ENCODE data around the gene TSPAN3. TPM values are rescaled to one million over a fixed set of nuclear protein-coding genes. Genes with fewer than 3 reads are reported as not detected.
A peak's percentile ranks its signal among the peaks of the same experiment; 100 is the strongest.

The TSPAN3 gene
- total RNA-seq, 6 donors from 2014 or later, result 97.4 to 742 (median 396) TPM

DNA sequence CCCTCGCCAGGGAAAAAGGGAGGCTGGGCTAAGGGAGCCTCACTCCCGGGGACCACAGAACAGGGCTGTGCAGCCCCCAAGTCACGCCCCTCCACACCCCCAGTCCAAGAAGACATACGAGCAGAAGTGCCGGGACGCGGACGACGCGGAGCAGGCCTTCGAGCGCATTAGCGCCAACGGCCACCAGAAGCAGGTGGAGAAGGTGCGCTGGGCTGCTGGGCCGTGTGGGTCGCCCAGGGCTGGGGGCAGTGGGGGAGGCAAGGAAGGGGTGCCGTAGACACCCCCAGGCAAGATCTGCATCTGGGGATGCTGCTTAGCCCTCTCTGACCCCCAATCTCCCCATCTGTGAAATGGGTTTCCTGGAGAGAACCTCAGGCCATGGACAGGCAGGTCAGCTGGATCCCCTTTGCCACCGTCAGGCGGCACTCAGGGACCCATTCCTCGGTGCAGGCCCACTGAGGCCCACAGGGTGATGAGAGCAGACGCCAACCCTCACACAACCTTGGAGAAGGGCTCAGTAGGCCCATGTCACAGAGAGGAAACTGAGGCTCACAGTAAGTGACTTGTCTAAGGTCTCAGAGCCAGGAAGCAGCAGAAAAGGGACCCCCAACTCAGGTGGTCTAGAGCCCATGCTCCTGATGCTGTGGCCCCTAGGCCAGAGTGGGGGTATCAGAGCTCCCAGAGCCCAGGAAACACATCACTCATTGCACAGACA, 42.3 kb downstream of the TSPAN3 start:
- H3K9me3 ChIP-seq, result no peaks in the 10 kb centered on the region
- peak in 1 of 2 donors; percentile 15 for DNase-seq
- peaks cover 0 to 10% (median 2%) of the 10 kb centered on the region in 4 donors for H3K36me3 ChIP-seq
- TF ChIP-seq EP300 (IDR thresholded peaks at IDR 0.05), result no peak
- TF ChIP-seq POLR2AphosphoS5 (IDR thresholded peaks at IDR 0.05), result no peak
- TF ChIP-seq, protein P1, sequence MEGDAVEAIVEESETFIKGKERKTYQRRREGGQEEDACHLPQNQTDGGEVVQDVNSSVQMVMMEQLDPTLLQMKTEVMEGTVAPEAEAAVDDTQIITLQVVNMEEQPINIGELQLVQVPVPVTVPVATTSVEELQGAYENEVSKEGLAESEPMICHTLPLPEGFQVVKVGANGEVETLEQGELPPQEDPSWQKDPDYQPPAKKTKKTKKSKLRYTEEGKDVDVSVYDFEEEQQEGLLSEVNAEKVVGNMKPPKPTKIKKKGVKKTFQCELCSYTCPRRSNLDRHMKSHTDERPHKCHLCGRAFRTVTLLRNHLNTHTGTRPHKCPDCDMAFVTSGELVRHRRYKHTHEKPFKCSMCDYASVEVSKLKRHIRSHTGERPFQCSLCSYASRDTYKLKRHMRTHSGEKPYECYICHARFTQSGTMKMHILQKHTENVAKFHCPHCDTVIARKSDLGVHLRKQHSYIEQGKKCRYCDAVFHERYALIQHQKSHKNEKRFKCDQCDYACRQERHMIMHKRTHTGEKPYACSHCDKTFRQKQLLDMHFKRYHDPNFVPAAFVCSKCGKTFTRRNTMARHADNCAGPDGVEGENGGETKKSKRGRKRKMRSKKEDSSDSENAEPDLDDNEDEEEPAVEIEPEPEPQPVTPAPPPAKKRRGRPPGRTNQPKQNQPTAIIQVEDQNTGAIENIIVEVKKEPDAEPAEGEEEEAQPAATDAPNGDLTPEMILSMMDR (IDR thresholded peaks at IDR 0.05), result no peak
- no peak for TF ChIP-seq POLR2A (IDR thresholded peaks at IDR 0.05)
- no peak overlapping the region for H3K27ac ChIP-seq
- 46 to 65% methylated on average over 8 to 19 of the region's 22 CpGs for WGBS, 2 donors
- ATAC-seq (ENCODE audit: low FRiP score in 2 of 2), result no peak
- H3K4me3 ChIP-seq, result peak overlapping the region in 3 of 4 donors; percentile 5 to 18 (median 12)
- no peaks in the 10 kb centered on the region for H3K27me3 ChIP-seq
- peaks cover 0 to 17% (median 6%) of the 10 kb centered on the region in 4 donors for H3K4me1 ChIP-seq

- Histone ChIP-seq H3K4me3 (peak overlapping the region in 3 of 4 donors; percentile 5 to 18 (median 12)), H3K4me1 (peaks cover 0 to 16% (median 6%) of the 10 kb centered on the region in 4 donors), H3K27me3 (no peaks in the 10 kb centered on the region), H3K36me3 (peaks cover 0 to 10% (median 2%) of the 10 kb centered on the region in 4 donors), H3K9me3 (no peaks in the 10 kb centered on the region), H3K27ac (no peak overlapping the region)
- whole genome bisulfite sequencing, 2 donors, result 60 to 65% methylated on average over 1 to 41 of the region's 45 CpGs
- no peak for TF ChIP-seq EP300 (IDR thresholded peaks at IDR 0.05)
- TF ChIP-seq, protein P1 (IDR thresholded peaks at IDR 0.05), result no peak
- no peak for TF ChIP-seq POLR2A (IDR thresholded peaks at IDR 0.05)
- TF ChIP-seq POLR2AphosphoS5 (IDR thresholded peaks at IDR 0.05), result no peak
- peak in 1 of 2 donors; percentile 19 for DNase-seq
- peak in 1 of 2 donors; percentile 28 for ATAC-seq (ENCODE audit: low FRiP score in 2 of 2)
Observed at GRCh38 chr15:77027697-77028450, 43.0 kb downstream of the TSPAN3 start.

- Histone ChIP-seq H3K4me3 (no peak overlapping the region), H3K27ac (no peak overlapping the region), H3K9me3 (no peaks in the 10 kb centered on the region), H3K4me1 (peaks cover 0 to 16% (median 6%) of the 10 kb centered on the region in 4 donors), H3K36me3 (peaks cover 0 to 10% (median 2%) of the 10 kb centered on the region in 4 donors), H3K27me3 (no peaks in the 10 kb centered on the region)
- ATAC-seq (ENCODE audit: low FRiP score in 2 of 2), result no peak
- WGBS, 2 donors, result 87 to 88% methylated on average over 12 of the region's 12 CpGs
- no peak for TF ChIP-seq EP300 (IDR thresholded peaks at IDR 0.05)
- DNase-seq, result peak in 1 of 2 donors; percentile 17
Observed at GRCh38 chr15:77027111-77027696, 43.7 kb downstream of the TSPAN3 start.

GRCh38 chr15:77026501-77027110, 44.3 kb downstream of the TSPAN3 start:
- Histone ChIP-seq H3K36me3 (peaks cover 0 to 10% (median 2%) of the 10 kb centered on the region in 4 donors), H3K27ac (no peak overlapping the region), H3K9me3 (no peaks in the 10 kb centered on the region), H3K27me3 (no peaks in the 10 kb centered on the region), H3K4me3 (no peak overlapping the region), H3K4me1 (peaks cover 0 to 16% (median 8%) of the 10 kb centered on the region in 4 donors)
- ATAC-seq (ENCODE audit: low FRiP score in 2 of 2) (no peak), DNase-seq (peak in 1 of 2 donors; percentile 19)
- WGBS, 2 donors, result 81 to 88% methylated on average over 5 to 12 of the region's 12 CpGs
- TF ChIP-seq POLR2A (IDR thresholded peaks at IDR 0.05) (no peak), EP300 (IDR thresholded peaks at IDR 0.05) (no peak), POLR2AphosphoS5 (IDR thresholded peaks at IDR 0.05) (no peak)
- TF ChIP-seq, protein P1 (IDR thresholded peaks at IDR 0.05), result no peak
